Measurements from ENCODE around the gene NIM1K. TPM values are rescaled to one million over a fixed set of nuclear protein-coding genes. Genes with fewer than 3 reads are reported as not detected.

The NIM1K gene
- total RNA-seq = under 1 TPM; 0.75 to 1.00 TPM

DNA sequence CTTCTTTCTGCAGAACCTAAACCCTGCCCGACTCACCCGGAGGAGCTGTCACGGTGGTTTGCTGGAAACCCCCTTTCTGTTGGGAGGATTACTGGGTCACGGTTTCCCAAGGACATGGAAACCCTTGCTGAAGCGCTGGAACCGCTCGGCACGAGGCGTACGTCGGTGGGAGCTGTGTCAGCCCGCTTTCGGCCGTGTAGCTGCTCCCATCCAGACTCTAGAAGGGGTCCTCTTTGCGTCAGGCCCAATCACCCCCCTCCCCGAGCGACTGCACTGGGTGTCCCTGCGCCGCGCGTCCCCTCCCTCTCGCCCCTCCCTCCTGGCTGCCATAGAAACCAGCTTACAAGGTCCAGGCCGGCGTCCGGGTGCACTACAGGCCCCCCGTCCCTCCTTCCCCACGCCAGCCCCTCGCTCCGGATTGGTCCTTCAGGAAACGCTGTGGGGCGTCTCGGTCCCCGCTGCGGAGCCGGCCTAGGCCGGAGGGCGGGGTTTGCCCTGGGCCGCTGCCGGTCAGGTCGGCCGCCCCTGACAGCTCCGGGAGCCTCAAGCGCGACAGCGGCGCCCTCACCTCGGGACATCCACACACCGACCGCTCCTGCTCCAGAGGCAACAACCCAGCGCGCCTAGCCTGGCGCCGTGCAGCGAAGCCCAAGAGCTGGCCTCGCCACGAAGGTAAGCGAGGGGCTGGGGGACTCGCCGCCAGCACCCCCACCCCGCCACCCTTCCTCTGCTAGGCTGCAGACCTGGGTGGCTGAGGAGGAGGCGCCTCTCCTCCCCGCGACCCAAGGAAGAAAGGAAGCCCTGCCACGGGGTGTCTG lies at the start of gene NIM1K:
Gene NIM1K (plus strand): TSS at position 486 of the 818 bp plus-strand sequence. CDS start 53,551 bp downstream, outside the sequence.
- peak within 1 kb of the TSS; percentile 78 for H3K4me3 Mint-ChIP-seq
- H3K27me3 Mint-ChIP-seq = peaks cover 16% of the 10 kb centered on the region
- H3K36me3 Mint-ChIP-seq = peaks cover 7% of the 10 kb centered on the region
- CTCF ChIA-PET = interaction anchor here (0.9 to 1.9 kb wide), 4 partner anchors 71 to 292 kb away, joined by 3 to 14 read pairs (median 5); partner anchors contain the start of gene TMEM267
- POLR2A ChIA-PET = interaction anchor here (0.5 to 2.1 kb wide), 5 partner anchors 71 to 292 kb away, joined by 3 to 12 read pairs (median 3); partner anchors contain the start of gene ZNF131
- no peak within 1 kb of the TSS for H3K27ac Mint-ChIP-seq
- intact Hi-C loops (cut with micrococcal nuclease) = loop anchor here (2.0 to 10.0 kb wide), 6 partner anchors 13 to 197 kb away; no protein-coding TSS in a partner anchor
- peak; percentile 62 for DNase-seq
- peaks cover 31% of the 10 kb centered on the region for H3K4me1 Mint-ChIP-seq (ENCODE audit: low read depth)
- H3K9me3 Mint-ChIP-seq = no peaks in the 10 kb centered on the region

DNA sequence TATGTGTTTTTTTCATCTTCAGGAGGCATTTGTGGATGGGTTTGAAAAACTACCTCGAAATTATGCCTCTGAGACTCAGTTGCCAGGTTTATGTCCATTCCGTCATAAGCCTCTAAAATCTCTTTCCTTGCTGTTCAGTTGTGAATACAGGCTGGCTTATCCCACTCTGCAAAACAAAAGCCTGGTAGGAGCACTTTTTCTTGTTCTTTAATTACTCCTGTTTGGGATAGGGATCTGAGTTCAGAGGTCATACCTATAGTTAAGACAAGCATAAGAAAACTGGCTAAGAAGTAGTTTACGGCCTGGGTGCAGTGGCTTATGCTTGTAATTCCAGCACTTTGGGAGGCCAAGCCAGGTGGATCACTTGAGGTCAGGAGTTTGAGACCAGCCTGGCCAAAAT lies 47.0 kb upstream of the NIM1K start:
- intact Hi-C loops (cut with micrococcal nuclease) = no loop called here
- peaks cover 30% of the 10 kb centered on the region for H3K36me3 Mint-ChIP-seq
- DNase-seq = no peak
- ChIA-PET POLR2A (interaction anchor here (1.0 kb wide), 1 partner anchor 78 kb away, joined by 3 read pairs; no protein-coding TSS in a partner anchor), CTCF (interaction anchor here (1.5 kb wide), 1 partner anchor 245 kb away, joined by 5 read pairs; no protein-coding TSS in a partner anchor)
- no peaks in the 10 kb centered on the region for H3K27me3 Mint-ChIP-seq
- H3K4me1 Mint-ChIP-seq (ENCODE audit: low read depth) = peaks cover 8% of the 10 kb centered on the region
- no peak overlapping the region for H3K27ac Mint-ChIP-seq
- no peaks in the 10 kb centered on the region for H3K9me3 Mint-ChIP-seq
- no peak overlapping the region for H3K4me3 Mint-ChIP-seq

- ChIA-PET POLR2A (no interaction called here), CTCF (interaction anchor here (0.6 kb wide), 1 partner anchor 42 kb away, joined by 3 read pairs; no protein-coding TSS in a partner anchor)
- Mint-ChIP-seq H3K27me3 (no peaks in the 10 kb centered on the region), H3K4me3 (no peak overlapping the region), H3K27ac (no peak overlapping the region), H3K9me3 (no peaks in the 10 kb centered on the region), H3K4me1 (ENCODE audit: low read depth) (peaks cover 4% of the 10 kb centered on the region), H3K36me3 (peaks cover 19% of the 10 kb centered on the region)
- intact Hi-C loops (cut with micrococcal nuclease) = no loop called here
- no peak for DNase-seq
Measured at GRCh38 chr5:43146958-43147357, 45.1 kb upstream of the NIM1K start.

GRCh38 chr5:43148417-43148816 lies 43.6 kb upstream of the NIM1K start:
- no peak for DNase-seq
- peaks cover 4% of the 10 kb centered on the region for H3K4me1 Mint-ChIP-seq (ENCODE audit: low read depth)
- H3K4me3 Mint-ChIP-seq = no peak overlapping the region
- H3K36me3 Mint-ChIP-seq = peaks cover 23% of the 10 kb centered on the region
- intact Hi-C loops (cut with micrococcal nuclease) = no loop called here
- H3K27ac Mint-ChIP-seq = no peak overlapping the region
- ChIA-PET POLR2A (no interaction called here), CTCF (interaction anchor here (0.6 to 2.2 kb wide), 3 partner anchors 42 to 336 kb away, joined by 3 to 5 read pairs (median 3); no protein-coding TSS in a partner anchor)
- H3K27me3 Mint-ChIP-seq = no peaks in the 10 kb centered on the region
- no peaks in the 10 kb centered on the region for H3K9me3 Mint-ChIP-seq

DNA sequence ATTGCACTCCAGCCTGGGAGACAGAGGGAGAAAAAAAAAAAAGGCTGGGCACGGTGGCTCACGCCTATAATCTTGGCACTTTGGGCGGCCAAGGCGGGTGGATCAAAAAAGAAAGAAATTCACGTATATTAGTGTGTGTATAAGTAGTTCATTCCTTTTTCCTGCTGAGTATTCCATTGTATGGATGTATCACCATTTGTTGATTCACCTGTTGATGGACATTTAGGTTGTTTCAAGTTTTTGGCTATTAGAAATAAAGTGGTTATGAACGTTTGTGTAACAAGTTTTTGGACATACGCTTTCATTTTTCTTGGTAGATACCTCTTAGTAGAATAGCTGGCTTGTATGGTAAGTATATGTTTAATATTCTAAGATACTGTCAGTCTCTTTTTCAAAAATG lies 42.8 kb upstream of the NIM1K start:
- ChIA-PET POLR2A (no interaction called here), CTCF (interaction anchor here (1.1 to 2.2 kb wide), 2 partner anchors 43 to 44 kb away, joined by 3 to 5 read pairs; no protein-coding TSS in a partner anchor)
- H3K36me3 Mint-ChIP-seq = peaks cover 26% of the 10 kb centered on the region
- H3K27me3 Mint-ChIP-seq = no peaks in the 10 kb centered on the region
- intact Hi-C loops (cut with micrococcal nuclease) = no loop called here
- no peak for DNase-seq
- no peak overlapping the region for H3K27ac Mint-ChIP-seq
- H3K9me3 Mint-ChIP-seq = no peaks in the 10 kb centered on the region
- no peak overlapping the region for H3K4me3 Mint-ChIP-seq
- peaks cover 8% of the 10 kb centered on the region for H3K4me1 Mint-ChIP-seq (ENCODE audit: low read depth)

GRCh38 chr5:43150075-43150474 lies 42.0 kb upstream of the NIM1K start:
- intact Hi-C loops (cut with micrococcal nuclease) = no loop called here
- H3K4me1 Mint-ChIP-seq (ENCODE audit: low read depth) = peaks cover 12% of the 10 kb centered on the region
- H3K27ac Mint-ChIP-seq = no peak overlapping the region
- ChIA-PET CTCF (interaction anchor here (2.2 kb wide), 1 partner anchor 44 kb away, joined by 5 read pairs; no protein-coding TSS in a partner anchor), POLR2A (no interaction called here)
- DNase-seq = no peak
- no peak overlapping the region for H3K4me3 Mint-ChIP-seq
- peaks cover 19% of the 10 kb centered on the region for H3K36me3 Mint-ChIP-seq
- no peaks in the 10 kb centered on the region for H3K9me3 Mint-ChIP-seq
- H3K27me3 Mint-ChIP-seq = no peaks in the 10 kb centered on the region

GRCh38 chr5:43150748-43151147 lies 41.3 kb upstream of the NIM1K start:
- no peaks in the 10 kb centered on the region for H3K27me3 Mint-ChIP-seq
- POLR2A ChIA-PET = no interaction called here
- H3K4me1 Mint-ChIP-seq (ENCODE audit: low read depth) = peaks cover 17% of the 10 kb centered on the region
- H3K4me3 Mint-ChIP-seq = no peak overlapping the region
- no peak overlapping the region for H3K27ac Mint-ChIP-seq
- H3K36me3 Mint-ChIP-seq = peaks cover 17% of the 10 kb centered on the region
- no peak for DNase-seq
- CTCF ChIA-PET = interaction anchor here (2.2 kb wide), 1 partner anchor 45 kb away, joined by 5 read pairs; no protein-coding TSS in a partner anchor
- intact Hi-C loops (cut with micrococcal nuclease) = no loop called here
- no peaks in the 10 kb centered on the region for H3K9me3 Mint-ChIP-seq

GRCh38 chr5:43152946-43153345 lies 39.1 kb upstream of the NIM1K start:
- no peak overlapping the region for H3K4me3 Mint-ChIP-seq
- intact Hi-C loops (cut with micrococcal nuclease) = no loop called here
- no peak overlapping the region for H3K27ac Mint-ChIP-seq
- ChIA-PET POLR2A (no interaction called here), CTCF (no interaction called here)
- peaks cover 21% of the 10 kb centered on the region for H3K36me3 Mint-ChIP-seq
- no peak for DNase-seq
- H3K9me3 Mint-ChIP-seq = no peaks in the 10 kb centered on the region
- no peaks in the 10 kb centered on the region for H3K27me3 Mint-ChIP-seq
- H3K4me1 Mint-ChIP-seq (ENCODE audit: low read depth) = peaks cover 26% of the 10 kb centered on the region

DNA sequence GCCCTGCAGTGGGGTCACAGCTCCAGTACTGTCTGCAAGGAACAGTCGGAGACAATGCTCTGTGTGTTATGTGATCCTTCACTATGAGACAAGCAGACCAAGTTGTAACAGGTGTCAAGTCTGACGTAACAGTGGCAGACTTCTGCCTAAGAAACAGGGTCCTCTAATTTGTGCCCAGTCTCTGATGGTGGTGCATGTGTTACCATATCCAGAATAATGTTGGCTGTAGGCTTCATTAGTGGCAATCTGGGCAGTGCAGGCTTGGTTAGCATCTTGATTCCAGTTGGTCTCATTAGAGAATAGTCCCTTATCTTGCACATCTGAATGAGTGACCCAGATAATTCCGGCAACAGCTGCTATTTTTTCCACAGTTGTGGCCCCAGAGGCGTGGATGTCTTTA lies 37.6 kb upstream of the NIM1K start:
- ChIA-PET CTCF (no interaction called here), POLR2A (interaction anchor here (0.9 kb wide), 1 partner anchor 18 kb away, joined by 4 read pairs; no protein-coding TSS in a partner anchor)
- H3K27ac Mint-ChIP-seq = no peak overlapping the region
- H3K4me1 Mint-ChIP-seq (ENCODE audit: low read depth) = peaks cover 31% of the 10 kb centered on the region
- H3K27me3 Mint-ChIP-seq = no peaks in the 10 kb centered on the region
- H3K36me3 Mint-ChIP-seq = peaks cover 22% of the 10 kb centered on the region
- no peak overlapping the region for H3K4me3 Mint-ChIP-seq
- intact Hi-C loops (cut with micrococcal nuclease) = no loop called here
- no peak for DNase-seq
- no peaks in the 10 kb centered on the region for H3K9me3 Mint-ChIP-seq

DNA sequence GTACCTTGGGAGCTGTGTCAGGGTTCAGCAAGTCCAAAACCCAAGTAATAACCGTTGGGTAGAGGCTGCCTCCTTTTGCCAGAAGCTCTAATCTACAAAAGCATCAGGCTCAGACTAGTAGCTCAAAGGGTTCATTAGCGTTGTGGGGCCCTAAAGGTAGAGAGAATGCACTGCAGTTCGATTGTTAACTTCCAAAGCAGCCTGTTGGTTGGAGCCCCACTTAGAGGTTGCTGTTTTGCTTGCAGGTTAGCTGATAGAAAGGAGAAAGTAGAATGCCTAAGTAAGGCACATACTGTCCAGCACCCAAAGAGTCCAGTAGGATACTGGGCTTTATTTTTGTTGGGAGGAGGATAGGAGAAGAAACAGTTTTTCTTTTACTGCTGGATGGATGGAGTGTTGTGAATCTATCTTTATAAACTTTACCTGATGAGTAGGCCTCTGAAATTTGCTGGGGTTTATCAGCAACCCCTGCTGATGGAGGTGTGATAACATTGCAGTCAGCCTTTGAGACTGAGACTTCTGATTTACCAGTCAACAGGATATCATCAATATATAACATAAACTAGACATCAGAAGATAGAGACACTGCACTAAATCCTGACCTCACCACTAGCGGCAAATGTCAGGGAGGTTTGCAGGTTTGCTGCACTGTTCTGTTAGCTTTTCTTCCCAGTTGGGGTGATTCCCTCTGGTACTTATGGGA lies 36.5 kb upstream of the NIM1K start:
- Mint-ChIP-seq H3K9me3 (no peaks in the 10 kb centered on the region), H3K27me3 (no peaks in the 10 kb centered on the region), H3K36me3 (peaks cover 25% of the 10 kb centered on the region), H3K4me1 (ENCODE audit: low read depth) (peaks cover 34% of the 10 kb centered on the region), H3K27ac (peak overlapping the region; percentile 19), H3K4me3 (no peak overlapping the region)
- no peak for DNase-seq
- POLR2A ChIA-PET = no interaction called here
- intact Hi-C loops (cut with micrococcal nuclease) = no loop called here
- CTCF ChIA-PET = no interaction called here

DNA sequence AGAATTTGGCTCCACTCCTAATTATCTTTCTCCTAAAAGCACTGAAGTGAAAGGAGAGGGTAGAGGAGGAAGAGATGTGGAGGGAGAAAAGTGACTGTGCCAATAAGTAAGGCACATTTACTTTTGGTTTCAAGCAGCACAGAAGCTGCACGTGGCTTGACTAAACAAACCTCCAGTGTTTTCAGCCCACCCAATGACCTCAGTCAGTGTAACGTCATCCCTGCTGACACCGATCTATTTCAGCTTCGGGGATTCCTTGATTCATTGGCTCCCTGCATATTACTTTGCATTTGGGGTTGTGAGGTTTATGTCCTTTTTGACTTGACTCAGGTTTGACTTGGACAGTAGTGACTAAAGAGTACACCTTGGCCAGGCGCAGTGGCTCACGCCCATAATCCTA lies 35.6 kb upstream of the NIM1K start:
- H3K36me3 Mint-ChIP-seq = peaks cover 29% of the 10 kb centered on the region
- H3K4me3 Mint-ChIP-seq = no peak overlapping the region
- peaks cover 41% of the 10 kb centered on the region for H3K4me1 Mint-ChIP-seq (ENCODE audit: low read depth)
- DNase-seq = peak; percentile 21
- H3K27me3 Mint-ChIP-seq = no peaks in the 10 kb centered on the region
- CTCF ChIA-PET = no interaction called here
- H3K27ac Mint-ChIP-seq = peak overlapping the region; percentile 19
- intact Hi-C loops (cut with micrococcal nuclease) = no loop called here
- POLR2A ChIA-PET = interaction anchor here (1.0 kb wide), 1 partner anchor 35 kb away, joined by 3 read pairs; no protein-coding TSS in a partner anchor
- H3K9me3 Mint-ChIP-seq = no peaks in the 10 kb centered on the region

DNA sequence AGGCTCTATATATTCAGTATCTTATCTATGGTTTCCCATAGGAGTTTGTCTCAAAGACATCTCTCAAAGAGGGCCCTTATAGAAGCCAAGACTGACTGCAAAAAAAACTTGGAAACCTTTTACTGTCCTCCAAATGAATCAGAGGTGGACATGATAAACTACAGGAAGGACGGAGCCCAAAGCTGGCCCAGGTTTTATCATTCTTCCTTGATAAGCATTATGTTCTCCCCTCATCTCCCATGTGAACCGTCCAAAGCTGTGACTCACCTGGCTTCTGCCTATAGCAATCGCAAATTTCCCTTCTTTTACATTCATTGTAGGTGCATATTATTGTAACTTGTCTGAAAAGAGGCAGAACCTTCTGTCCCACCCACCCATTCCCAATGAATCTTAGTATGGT lies 35.0 kb upstream of the NIM1K start:
- no peaks in the 10 kb centered on the region for H3K27me3 Mint-ChIP-seq
- DNase-seq = no peak
- H3K27ac Mint-ChIP-seq = no peak overlapping the region
- H3K4me1 Mint-ChIP-seq (ENCODE audit: low read depth) = peaks cover 43% of the 10 kb centered on the region
- intact Hi-C loops (cut with micrococcal nuclease) = no loop called here
- CTCF ChIA-PET = no interaction called here
- H3K9me3 Mint-ChIP-seq = no peaks in the 10 kb centered on the region
- peaks cover 33% of the 10 kb centered on the region for H3K36me3 Mint-ChIP-seq
- POLR2A ChIA-PET = interaction anchor here (0.6 to 1.0 kb wide), 2 partner anchors 36 to 1516 kb away, joined by 3 read pairs; no protein-coding TSS in a partner anchor
- no peak overlapping the region for H3K4me3 Mint-ChIP-seq
